Activated CD8-positive, alpha-beta memory T cell treated with anti-CD3 and anti-CD28 coated beads for 48 hours (primary cell): ENCODE measurements around the gene PGAM2.
"Not testable (repeated sequence)": the region's sequence is repeated elsewhere in the genome, so short reads cannot be mapped to it uniquely, and the experiment has no call there.

ENCODE experiments used
- DNase-seq, 3 experiments: peaks; one replicate each; pipeline ENCODE4 v3.0.0-alpha.2; 2020; ENCODE audit warnings: low read depth in 2 of 3, low spot score in 2 of 3

PGAM2 gene

DNA sequence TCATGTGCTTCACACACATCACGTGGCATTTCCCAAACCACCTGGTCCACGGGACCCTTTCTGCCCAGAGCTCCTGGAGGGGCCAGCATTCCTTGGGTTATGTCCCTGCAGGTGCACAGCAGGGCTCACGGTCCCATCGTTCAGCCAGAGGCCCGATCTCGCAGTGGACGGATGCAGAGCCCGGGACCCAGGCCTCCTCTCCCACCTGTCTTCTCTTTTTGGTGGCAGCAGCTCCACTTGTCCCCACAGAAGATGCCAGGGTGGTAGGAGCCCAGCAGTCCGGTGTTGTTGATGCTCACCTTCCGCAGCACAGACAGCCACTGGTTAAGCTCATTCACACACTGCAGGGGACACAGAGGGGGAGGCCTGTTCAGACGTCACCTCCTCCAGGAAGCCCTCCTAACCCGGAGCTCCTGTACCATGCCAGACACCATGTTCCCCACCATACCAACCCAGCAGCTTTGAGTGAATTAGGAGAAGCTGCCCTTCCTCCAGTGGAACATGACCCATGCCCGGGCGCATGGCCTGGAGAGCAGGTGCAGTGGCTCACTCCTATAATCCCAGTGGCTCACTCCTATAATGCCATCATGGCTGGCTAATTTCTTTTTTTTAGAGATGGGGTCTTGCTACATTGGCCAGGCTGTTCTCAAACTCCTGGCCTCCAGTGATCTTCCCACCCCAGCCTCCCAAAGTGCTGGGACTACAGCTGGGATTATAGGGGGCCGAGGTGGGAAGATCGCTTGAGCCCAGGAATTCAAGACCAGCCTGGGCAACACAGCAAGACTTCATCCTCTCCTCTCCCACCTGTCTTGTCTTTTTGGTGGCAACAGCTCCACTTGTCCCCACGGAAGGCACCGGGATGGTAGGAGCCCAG is 31.2 kb downstream of the PGAM2 start:
- DNase-seq = not testable (repeated sequence)

DNA sequence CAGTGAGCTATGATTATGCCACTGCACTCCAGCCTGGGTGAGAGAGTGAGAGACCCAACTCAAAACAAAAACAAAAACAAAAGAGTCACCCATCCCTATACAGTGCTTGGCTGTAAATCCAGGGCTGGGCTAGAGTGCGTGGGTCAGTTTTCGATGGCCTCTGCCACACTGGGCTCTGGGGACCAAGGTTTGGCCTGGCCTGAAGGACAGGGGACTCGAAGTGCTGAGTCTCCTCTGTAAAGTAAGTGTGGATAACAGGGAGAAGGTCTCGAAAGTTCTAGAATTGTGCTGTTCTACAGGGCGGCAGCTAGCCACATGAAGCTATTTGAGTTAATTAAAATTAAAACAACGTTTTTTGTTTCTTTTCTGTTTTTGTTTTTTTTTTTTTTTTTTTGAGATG is 33.3 kb downstream of the PGAM2 start:
- DNase-seq = not testable (repeated sequence)

DNA sequence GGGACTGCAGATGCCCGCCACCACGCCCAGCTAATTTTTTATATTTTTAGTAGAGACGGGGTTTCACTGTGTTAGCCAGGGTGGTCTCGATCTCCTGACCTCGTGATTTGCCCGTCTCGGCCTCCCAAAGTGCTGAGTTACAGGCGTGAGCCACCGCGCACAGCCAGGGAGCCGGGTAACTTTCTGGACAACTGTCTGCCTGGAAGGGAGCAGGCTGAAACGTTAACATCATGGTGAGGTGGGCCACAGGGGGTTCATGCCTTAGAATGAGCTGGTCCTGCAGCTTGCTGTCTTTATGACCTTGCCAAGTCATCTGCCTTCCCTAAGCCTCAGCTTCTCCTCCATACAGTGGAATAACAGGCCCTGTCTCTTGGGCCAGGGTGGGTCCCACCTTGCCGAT is 34.0 kb downstream of the PGAM2 start:
- not testable (repeated sequence) for DNase-seq

DNA sequence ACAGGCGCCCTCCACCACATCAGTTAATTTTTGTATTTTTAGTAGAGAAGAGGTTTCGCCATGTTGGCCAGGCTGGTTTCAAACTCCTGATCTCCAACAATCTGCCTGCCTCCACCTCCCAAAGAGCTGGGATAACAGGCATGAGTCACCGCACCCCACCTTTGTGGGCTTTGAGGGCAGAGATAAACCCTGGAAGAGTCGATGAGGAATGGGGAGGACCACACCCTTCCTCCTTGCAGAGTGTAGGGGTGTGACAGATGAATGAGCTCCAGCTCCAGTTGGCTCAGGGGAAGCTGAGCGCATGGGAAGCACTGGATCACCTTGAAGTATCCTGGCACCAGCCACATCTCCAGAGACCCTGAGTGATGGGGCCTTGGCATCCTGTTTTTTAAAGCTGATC is 35.3 kb downstream of the PGAM2 start:
- DNase-seq = not testable (repeated sequence)

DNA sequence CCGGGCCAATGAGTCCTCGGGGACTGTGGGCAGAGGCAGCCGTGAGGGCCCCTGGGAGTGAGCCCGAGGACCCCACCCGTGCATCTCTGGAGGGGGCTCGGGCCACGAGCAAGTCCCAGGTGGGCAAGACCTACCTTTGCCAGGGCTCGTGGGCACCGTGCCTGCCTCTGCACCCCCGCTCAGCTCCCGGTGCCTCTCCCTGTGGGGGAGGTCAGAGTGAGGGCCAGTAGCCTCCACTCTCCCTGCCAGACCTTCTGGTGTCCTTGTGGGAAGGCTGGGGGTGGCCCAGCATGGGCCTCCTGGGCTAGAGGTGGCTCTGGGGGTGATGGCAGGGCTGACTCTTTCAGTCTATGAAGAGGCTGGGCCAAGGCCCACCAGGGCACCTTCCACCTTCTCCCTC is 35.9 kb downstream of the PGAM2 start:
- not testable (repeated sequence) for DNase-seq

DNA sequence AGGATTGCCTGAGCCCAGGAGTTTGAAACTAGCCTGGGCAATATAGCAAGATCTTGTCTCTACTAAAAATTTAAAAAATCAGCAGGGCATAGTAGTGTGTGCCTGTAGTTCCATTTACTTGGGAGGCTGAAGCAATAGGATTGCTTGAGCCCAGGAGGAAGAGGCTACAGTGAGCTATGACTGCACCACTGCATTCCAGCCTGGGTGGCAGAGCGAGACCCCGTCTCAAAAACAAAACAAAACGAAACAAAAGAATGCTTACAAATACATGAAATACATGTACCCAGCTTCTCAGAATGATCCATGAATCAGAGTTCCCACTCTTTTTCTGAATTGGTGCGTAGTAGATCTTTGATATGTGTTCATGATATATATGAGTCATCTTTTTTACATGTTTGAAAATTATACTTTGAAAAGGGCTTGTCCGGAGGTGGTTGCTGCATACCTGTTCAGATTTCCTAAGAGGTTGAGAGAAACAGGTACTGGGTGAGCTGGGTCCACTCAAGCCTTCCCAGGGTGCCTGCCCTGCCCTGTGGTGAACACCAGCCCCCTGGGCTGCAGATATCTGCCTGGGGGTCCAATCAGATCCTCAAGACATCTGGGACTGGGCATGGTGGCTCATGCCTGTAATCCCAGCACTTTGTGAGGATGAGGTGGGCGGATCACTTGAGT is 42.4 kb downstream of the PGAM2 start:
- DNase-seq = not testable (repeated sequence)

DNA sequence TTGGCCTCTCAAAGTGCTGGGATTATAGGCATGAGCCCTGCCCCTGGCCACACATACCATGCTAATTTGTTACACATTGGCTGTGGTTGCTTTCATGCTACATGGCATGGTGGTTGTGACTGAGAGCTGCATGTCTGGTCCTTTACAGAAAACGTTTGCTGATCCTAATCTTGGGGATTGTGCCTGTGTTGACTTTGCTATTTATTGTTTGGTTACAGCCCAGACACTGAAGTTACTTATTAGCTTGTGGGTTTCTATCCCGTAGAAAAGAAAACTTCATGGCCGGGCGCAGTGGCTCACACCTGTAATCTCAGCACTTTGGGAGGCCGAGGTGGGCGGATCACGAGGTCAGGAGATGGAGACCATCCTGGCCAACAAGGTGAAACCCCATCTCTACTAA is 43.3 kb downstream of the PGAM2 start:
- DNase-seq = not testable (repeated sequence)

DNA sequence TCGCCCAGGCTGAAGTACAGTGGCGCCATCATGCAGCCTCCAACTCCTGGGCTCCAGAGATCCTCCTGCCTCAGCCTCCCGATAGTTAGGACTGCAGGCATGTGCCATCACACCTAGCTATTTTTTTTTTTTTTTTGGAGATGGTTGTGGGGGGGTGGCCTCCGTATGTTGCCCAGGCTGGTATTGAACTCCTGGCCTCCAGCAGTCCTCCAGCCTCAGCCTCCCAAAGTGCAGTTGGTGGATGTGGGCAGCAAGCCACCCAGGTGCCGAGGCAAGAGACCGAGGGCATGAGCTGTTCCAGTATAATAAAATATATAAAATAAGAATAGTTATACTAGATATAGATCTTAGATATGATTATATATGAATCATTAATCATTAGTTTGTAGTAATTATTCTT is 45.5 kb downstream of the PGAM2 start:
- not testable (repeated sequence) for DNase-seq

DNA sequence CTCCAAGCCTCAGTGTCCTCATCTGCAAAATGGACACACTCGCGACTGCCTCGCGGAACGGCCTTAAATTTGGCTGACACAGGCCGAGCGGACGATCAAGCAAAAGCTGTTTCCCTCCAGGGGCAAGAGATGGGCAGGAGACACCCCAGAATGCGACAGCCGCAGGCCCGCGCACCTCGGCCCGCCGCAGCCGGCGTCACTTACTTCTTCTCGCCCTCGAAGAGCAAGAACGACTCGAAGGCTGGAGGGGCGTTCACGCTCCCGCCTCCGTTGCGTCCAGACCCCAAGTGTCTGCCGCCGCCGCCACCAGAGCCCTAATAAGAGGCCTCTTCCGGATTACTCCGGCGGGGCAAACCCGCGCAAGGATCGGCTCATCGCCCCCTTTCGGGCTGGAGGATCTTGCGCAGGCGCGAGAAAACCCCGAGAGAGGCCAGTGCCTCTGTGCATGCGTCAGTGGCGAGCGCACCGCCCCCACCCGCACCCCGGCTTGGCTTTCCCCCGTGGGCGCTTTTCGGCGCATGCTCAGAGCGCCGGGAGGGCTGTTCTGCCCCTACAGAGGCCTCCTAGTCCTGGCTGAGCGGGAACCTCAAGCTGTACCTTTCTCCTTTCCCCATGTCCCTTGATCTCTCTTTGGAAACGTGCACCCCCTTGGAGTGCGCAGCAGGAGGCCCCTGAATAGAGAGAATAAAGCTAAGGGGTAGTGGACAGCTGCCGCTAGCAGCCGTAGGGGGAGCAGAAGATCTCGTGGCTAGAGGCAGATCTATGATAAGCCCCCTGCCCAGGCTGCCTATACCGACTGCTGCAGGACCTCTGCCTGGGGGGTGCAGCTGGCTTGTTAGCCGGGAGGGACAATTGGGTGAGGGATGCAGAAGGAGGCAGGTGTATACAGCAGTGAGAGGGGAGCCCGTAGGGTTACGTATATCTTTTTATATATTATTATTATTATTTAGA is 46.2 kb downstream of the PGAM2 start:
- DNase-seq = peak; percentile 92 to 98 (median 96)

DNA sequence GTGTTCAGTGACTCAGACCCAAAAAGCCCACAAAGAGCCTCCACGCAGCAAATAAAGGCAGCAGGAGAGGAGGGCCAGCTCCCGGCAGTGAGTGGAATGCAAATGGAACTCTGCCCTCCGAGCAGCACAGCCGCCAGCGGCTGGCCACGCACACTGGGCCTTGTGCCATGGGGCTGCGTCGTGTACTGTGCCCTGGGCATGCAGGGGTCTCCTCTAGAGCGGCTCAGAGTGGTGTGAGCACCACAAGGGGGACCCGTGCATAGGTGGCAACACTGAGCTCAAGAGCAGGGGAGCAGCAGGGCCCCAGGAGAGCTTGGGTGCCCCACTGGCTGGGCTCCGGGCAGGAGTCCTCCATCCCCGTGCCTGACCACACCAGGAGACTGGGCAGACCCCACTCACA is 50.3 kb downstream of the PGAM2 start:
- DNase-seq = not testable (repeated sequence)
